NCI-H1417 treated with DMSO at 0.1 percent for 48 hours (cell line): ENCODE results near the gene TUBGCP5.

Experiments used
- DNase-seq: peaks from one replicate; lab custom pipeline; 2025; lab: John Stamatoyannopoulos, UW

Gene TUBGCP5

DNA sequence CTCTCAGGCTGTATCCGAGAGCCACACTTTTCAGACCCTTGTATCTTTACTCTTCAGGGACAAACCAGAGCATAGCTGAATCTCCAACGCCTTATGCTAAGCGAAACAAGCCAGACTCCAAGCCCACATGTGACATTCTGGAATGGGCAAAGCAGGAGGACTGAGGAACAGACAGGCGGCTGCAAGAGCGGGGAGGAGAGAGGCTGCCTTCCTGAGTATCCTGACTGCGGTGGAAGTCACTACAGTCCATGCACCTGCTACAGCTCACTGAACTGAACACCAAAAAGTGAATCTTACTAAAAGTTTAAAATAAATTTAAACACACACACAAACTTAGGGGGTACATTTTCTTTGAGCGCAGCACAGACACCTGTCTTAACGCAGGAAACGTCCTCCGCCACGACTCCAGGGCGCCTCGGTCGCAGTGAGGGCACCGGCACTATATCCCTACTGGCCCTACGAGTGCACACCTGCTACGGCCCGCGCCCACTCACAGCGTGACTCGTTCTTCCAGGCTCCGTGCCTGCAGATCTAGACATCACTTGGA, 60.6 kb downstream of the TUBGCP5 start:
- DNase-seq, result no peak

DNA sequence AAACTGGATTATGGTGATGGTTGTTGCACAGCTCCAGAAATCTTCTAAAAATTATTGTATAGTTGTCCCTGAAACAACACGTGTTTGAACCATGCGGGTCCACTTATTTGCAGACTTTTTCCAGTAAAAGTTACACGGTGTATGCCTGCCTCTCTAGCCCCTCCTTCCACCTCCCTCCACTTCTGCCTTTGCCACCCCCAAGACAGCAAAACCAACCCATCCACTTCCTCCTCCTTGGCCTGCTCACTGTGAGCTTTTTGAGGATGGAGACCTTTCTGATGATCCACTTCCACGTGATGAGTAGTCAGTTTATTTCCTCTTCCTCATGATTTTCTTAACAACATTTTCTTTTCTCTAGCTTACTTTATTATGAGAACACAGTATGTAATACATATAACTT, 64.6 kb downstream of the TUBGCP5 start:
- no peak for DNase-seq

DNA sequence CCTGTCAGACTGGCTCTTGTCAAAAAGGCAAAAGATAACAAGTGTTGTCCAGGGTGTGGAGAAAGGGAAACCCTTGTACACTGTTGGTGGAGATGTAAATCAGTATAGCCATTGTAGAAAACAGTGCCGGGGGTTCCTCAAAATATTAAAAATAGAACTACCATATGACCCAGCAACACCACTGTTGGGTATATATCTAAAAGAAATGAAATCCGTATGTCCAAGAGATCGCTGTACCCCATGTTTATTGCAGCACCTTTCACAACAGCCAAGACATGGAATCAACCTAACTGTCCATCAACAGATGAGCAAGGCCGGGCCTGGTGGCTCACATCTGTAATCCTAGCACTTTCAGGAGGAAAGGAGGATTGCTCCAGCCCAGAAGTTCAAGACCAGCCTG, 65.4 kb downstream of the TUBGCP5 start:
- no peak for DNase-seq

DNA sequence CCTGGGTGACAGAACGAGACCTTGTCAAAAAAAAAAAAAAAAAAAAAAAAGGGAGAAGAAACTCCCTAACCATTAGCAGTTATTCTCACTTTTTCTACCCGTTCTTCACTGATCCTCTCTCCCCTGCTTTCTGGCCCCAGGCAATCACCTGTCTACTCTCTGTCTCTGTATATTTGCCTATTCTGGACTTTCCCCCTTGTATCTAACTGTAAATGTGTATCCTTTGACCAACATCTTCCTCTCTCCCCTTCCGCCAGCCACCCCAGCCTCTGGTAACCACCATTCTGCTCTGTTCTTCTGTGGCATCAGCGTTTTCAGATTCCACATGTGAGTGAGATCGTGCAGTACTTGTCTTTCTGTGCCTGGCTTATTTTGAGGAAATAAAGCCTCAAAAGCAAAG, 66.1 kb downstream of the TUBGCP5 start:
- no peak for DNase-seq

DNA sequence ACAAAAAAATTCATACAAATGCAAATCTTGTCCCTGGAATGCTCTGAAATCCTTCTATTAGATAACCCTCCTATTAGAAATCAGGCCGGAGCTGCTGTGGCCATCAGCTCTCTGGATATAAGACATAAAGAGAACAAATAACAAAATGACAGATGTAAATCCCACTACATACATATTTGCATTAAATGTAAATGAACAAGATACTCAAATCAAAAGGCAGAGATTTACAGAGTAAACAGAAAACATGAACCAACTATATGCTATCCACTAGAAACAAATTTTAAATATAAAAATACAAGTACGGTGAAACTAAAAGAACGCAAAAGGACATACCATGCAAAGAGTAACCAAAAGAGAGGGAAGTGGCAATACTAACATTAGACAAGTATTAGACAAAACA, 69.9 kb downstream of the TUBGCP5 start:
- no peak for DNase-seq

DNA sequence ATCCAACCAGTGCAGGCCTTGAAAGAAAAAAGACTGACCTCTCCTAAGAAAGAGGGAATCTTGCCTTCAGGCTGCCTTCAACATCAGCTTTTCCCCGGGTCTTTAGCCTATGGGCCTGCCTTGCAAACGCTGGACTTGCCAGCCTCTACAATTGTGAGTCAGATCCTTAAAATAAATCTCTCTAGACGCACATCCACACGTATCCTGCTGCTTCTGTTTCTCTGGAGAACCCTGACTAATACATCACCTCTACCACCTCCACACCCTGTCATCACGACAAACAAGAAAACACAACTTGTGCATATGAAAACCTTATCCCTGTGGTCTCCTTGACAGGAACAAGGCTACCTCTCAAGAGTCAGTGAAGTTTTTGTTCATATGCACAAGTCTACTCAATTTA, 71.0 kb downstream of the TUBGCP5 start:
- DNase-seq, result no peak

DNA sequence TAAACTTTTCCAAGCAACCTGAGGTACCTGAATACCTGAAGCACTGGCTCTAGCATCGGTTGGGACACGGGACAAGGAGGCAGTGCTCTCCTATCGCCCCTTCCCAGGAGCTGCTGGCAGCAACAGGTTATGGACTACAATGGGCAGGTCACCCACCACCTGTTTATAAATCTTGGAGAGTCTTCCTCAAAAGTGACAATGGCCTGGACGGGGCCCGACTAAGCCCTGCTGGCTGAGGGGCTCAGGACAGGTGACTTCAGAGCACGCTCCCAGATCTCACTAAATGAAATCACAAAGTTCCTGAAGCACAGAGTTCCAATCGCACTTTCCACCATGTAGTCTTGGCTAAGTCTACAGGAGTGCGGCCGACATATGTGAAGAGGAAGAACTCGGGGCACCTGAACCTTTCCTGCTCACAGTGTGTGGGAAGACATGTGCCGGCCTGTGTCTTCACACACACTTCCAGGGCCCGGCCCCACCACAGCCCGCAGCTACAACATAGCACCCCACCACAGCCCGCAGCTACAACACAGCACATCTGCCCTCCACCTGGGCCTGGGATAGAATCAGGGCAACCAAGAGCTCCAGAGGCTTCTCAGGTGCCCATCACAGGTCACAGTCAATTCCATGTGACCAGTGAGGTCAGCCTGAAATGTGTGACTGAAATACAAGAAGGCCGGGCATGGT, 72.1 kb downstream of the TUBGCP5 start:
- no peak for DNase-seq

DNA sequence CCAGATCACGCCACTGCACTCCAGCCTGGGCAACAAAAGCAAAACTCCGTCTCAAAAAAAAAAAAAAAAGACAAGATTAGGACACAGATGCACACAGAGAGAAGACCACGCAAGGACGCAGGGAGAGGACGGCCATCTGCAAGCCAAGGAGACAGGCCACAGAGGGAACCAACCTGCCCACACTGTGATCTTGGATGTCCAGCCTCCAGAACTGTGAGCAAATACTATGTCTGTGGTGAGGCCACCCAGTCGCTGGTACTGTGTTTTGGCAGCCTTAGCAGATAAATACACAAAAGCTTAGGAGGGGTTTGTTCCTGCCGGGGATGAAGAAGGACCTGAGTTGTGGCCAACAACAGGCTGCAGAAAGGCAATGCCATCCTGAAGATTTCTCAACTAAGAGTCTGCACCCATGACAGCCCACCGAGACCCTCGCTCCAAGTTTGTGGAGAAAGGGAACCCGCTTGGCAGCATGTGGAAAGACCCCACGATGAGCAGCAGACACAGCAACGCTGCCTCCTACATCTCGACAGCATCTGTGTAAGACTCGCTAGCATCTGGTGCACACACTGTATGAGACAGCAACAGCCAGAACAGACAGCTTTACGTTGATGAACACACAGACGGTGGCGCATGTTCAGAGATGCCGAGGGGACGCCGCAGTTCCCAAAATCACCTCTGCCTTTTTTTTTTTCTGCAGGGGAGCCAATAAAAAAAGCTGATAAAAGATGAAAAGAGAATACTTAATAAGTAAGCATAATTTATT, 72.9 kb downstream of the TUBGCP5 start:
- DNase-seq, result no peak

DNA sequence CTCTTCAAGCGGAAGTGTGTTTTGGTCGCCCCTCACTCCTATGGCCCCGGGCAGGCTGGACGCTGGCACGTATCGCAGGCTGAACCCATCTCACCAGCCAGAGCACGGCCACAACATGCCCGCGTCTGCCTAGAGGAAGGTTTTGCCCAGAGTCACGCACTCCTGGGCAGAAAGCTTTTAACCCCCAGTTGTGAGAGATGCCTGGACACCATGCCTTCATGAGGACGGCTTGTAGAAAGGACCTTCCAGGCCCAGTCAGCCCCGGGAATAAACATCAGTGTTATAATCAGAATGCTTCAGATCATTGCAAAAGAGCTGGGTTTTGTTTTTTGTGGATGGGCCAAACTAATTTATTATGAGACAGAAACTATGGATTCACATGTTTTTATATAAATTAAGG, 75.7 kb downstream of the TUBGCP5 start:
- DNase-seq, result no peak

DNA sequence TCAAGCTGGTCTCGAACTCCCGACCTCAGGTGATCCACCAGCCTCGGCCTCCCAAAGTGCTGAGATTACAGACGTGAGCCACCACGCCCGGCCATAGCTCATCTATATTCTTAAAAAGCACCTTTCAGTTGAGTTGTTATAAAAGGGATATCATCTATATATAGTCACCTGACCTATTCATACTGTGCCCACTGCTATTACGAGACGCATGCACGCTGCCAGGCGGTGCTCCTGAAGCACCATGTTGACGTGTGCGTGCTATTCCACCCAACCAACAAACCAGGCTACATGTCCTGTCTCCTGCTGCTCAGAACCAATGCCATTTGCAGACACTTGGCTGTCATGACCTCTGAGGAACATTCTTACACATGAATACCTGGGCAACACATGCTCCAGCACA, 76.8 kb downstream of the TUBGCP5 start:
- DNase-seq, result no peak

DNA sequence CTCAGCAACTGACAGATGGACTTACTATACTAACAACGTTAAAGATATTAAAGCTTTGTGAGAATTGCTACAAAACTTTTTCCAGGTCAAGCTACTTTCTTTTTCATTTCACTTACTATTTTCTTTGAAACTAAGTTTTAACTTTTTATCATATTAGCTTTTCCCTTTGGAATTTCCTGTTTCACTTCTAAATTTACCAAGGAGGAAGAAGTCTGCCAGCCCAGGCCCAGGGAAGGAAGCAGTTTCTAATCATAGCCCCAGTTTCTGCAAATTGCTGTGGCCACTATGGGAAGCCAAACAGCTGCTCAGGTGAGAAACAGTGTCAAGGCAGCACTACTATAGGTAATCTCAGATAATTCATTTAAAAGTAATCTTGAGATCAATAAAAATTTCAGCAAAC, 77.6 kb downstream of the TUBGCP5 start:
- no peak for DNase-seq

DNA sequence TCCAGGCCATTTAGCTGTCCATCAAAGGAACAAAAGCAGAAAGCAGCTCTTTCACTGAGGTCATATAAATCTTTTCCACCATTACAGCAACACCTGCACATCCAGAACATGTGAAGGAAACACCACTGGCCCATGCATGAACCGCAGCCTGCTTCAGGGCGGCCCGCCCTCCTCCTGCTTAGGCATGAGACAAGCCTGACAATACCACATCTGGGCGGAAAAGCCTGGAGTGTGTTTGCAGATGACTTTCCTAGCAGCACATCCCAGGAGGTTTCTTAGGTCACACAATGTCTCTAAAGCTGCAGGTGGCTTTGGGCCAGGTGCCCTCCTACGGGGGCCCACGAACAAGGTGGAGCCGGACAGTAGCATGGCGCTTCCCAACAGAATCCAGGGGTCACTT, 78.8 kb downstream of the TUBGCP5 start:
- no peak for DNase-seq

DNA sequence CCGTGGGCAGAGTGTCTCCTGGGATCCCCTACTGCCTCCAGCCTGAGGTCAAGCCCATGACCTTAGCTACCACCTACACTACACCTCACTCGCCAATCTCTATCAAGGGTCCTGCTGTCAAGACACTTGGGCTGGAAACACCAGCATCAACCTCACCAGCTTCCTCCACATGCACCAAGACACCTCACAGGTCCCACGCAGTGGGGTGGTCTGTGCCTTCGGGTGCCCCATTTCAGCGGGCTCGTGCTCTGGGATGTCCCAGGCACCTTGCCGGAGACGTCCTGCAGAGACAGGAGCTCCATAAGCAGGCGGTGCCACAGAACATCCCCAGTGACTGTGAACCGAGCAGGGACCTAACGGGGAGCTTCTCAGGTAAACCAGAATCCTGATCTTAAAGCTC, 79.2 kb downstream of the TUBGCP5 start:
- DNase-seq, result no peak

DNA sequence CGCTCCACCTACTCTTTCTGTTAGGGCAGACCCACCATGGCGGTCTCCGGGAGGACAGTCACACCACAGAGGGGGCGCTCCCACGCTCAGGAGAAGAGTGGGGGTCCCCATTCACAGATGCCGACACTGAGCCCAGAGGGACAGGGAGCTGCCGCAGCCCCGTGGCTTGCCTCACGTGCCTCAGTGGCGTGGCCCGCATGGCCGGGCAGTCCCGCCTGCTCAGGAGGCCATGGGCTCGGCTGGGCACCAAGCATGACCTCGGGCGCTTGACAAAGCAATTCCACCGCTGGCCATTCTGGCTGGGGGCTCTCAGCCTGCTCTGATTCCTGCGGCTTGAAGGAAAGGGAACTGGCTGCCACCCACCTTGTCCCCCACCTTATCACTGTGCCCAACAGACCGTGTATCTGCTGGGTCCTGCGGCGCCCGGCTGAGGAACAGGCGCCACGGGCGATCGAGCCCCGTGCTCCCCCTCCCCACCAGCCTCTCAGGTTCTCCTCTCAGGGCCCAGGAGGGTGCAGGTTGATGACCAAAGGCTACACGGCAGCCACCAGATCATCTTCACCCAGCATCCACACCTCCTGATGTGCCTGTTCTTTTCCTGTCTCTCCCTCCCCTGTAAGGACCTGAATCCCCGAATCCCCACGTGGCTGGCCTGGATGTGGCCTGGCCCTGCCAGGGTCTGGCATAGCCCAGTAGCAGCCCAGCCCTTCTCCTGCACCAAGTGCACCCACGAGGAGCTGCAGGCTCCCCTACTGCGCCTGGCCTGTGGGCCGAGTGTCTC, 79.9 kb downstream of the TUBGCP5 start:
- DNase-seq, result no peak

DNA sequence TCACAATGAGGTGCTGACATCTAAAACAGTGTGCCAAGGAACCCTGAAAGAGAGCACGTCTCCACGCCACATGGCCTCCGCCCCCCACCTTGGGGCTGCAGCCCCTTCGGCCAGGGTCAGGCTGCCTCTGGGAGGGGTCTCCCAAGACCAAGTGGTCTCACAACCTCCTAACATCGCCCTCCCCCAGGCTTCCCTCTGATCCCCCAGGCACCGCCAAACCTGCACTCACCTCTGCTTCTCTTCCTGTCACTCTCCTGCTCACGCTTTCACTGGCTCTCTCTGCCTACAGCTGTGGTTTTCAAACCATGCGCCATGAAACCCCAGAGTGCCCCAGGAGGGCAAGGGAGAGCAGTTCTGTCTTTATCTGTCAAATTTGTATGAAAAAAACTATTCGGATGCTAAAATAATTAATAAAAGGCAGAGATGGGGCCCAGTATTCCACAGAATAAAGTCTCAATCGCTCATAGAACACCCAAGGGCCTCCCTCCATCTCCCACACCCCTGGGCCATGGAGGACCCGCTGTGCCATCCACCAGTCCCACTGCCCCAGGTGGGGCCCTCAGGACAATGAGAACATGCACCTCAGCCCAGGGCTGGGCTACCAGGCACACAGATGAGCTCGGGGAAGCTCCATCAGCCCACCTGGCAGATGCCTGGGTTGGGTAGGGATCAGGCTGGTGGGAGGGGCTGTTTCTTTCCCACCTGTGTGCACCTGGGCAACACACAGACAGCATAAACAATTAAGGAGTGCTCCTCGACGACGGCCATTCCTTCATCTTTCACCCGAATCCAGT, 80.7 kb downstream of the TUBGCP5 start:
- no peak for DNase-seq

DNA sequence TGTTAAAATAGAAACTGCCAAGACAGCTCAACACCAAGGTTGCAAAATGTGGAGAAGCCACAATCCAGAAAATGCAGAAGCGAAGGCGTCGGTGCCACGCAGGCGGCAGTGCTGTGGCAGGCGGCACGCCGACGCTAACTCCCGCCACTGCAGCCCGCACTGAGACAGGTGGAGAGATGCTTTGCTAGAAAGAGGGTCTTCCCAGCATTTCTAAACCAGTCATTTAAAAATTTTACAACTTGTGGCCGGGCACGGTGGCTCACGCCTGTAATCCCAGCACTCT, 82.5 kb downstream of the TUBGCP5 start:
- DNase-seq, result no peak

DNA sequence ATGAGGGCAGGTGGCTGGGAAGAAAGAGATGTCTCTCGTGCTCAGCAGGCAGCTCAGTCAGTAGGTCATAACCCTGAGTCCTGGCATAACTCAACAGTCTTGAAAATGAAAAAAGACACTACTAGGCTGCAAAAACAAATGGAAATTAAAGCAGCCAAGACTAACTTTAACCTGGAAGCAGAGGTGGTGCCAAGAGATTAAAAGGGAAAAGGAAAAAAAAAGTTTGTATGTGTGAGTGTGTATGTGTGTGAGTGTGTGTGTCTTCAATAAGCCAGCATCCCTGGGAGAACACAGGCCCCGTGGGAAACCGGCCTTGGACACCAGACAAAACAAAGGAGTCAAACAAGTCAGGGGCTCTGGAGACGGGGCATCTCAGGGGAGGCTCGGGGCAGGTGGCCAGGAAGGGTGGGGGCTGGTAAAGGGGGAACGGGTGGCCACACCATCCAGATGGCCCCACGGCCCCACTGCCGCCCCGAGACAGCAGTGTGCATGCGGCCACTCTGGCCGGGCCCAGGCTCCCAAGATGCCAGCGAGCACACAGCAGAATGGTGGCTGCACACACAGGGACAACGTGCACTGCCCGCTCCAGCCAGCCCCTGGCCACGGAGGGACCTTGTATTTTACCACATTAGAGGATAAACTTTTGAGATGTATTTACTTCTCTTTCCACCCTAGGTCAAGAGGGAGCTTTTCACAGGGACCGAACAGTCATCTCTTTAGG, 83.0 kb downstream of the TUBGCP5 start:
- DNase-seq, result no peak

DNA sequence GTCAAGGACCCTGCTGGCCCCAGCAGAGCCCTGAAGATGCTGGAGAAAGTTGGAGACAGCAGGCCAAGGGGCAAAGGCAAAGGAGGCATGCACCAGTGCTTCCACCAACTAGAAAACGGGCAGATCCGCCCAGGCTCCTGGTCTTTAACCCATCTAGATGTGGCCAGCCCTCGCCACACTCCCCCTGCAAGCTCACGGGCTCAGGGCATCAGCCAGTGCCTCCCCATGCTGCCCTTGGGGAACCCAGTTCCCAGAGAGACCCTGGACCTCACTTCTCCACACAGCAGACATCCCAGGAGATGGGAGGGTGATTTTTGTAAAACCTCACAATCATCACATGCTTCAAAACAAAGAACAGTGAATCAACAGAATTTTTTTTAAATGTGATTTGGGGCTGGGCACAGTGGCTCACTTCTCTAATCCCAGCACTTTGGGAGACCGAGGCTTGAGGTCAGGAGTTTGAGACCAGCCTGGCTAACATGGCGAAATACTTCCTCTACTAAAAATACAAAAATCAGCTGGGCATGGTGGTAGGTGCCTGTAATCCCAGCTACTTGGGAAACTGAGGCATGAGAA, 83.7 kb downstream of the TUBGCP5 start:
- no peak for DNase-seq

DNA sequence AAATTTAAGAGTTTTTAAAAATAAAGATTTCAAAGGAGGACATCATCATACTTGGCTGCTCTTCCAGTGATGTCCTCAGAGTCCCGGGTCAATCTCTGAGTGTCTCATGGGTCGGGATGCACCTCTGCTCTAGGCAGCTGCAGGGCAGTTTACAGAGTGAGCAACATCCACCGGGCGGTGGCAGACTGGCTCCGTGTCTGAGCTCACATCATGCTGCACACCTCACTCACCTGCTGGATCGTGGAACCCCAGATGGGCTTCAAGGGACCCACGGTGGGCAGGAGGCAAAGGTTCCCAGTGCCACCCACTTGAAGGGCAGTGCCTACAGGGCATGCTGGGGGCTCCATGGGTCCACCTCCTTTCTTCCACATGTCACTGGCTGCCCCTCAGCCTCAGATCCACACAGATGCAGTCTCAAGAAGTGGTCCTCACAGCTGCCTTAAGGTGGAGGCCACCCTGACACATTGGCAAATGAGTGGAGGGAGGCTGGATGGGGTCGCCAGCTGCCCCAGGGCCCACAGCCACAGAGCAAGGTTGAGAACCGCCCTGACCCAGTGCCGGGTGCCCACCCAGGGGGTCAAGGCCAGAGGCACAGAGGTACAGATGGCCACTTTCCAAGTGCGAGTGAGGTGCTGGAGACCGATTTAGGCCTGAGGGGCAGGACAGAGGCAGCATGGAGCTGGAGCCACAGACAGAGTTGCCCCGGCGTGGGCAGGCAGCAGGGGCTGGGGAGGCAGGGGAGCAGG, 84.4 kb downstream of the TUBGCP5 start:
- DNase-seq, result no peak

DNA sequence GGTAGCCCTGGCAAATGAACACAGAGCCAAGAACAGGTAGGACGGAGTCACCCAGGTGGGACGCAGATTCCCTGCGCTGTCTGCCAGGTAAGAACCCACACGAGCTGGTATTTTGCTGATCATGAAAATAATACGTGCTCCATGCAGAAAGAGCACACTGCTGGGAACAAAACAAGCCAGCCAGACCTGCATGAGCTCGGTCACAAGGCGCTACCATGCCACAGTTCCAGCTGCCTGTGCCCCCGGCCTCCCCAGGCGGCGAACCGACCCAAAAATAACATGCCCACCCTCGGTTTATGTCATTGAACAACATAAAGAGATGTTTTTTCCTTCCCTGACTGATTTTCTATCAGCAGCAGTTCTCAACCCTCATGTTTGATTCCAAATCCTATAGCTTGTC, 85.0 kb downstream of the TUBGCP5 start:
- no peak for DNase-seq
